ENCODE measurements around the gene CCNY.
A peak's percentile ranks its signal among the peaks of the same experiment; 100 is the strongest.

Gene CCNY

GRCh38 chr10:35600193-35600592 lies 263.9 kb downstream of the CCNY start:
- DNase-seq: peak; percentile 2

DNA sequence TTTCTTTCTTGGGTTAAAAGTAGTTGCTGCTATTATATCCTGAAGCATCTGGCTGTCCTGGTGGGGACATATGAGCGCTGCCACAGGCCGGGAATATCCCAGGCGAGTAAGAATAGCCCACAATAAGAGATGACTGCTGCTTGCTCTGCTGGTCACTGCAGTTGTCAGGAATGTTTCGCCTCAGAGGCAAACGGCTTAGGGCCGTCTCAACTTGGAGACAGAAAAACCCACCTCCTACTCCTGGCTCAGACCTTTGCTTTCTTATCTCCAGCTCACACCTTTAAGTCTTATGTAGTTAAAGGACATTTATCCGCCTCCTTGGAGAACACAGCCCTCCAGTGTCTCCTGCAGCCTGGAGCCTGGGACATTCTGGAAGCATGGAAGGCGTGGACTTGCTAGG lies 268.9 kb downstream of the CCNY start, which contains the start of gene GJD4:
Gene GJD4 (plus strand): TSS at position 151 of the 400 bp plus-strand sequence. CDS start 227 bp downstream, at position 378.
- no peak for DNase-seq

- DNase-seq: no peak
These were observed 270.1 kb downstream of the CCNY start for GRCh38 chr10:35606430-35606829.

GRCh38 chr10:35607475-35608327 lies 271.4 kb downstream of the CCNY start:
- DNase-seq: no peak

- DNase-seq: no peak
These were observed 272.0 kb downstream of the CCNY start for GRCh38 chr10:35608328-35608672.

GRCh38 chr10:35611750-35612149 lies 275.4 kb downstream of the CCNY start:
- peak; percentile 45 for DNase-seq

GRCh38 chr10:35612385-35613106 lies 276.2 kb downstream of the CCNY start:
- peak; percentile 50 for DNase-seq

DNA sequence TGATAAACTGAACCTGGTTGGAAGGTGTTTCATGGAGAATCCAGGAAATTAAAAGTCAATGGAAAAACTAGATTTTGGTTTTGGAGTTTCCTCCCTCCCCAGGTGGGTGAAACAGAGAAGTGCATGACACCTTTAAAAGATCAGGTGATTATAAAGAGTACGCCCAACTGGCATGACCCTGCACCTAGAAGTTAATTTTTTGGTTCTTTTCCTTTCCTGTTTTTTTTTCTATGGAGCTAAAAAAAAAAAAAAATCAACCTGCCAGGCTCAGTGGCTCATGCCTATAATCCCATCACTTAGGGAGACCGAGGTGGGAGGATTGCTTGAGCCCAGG lies 276.8 kb downstream of the CCNY start:
- peak; percentile 46 for DNase-seq

DNA sequence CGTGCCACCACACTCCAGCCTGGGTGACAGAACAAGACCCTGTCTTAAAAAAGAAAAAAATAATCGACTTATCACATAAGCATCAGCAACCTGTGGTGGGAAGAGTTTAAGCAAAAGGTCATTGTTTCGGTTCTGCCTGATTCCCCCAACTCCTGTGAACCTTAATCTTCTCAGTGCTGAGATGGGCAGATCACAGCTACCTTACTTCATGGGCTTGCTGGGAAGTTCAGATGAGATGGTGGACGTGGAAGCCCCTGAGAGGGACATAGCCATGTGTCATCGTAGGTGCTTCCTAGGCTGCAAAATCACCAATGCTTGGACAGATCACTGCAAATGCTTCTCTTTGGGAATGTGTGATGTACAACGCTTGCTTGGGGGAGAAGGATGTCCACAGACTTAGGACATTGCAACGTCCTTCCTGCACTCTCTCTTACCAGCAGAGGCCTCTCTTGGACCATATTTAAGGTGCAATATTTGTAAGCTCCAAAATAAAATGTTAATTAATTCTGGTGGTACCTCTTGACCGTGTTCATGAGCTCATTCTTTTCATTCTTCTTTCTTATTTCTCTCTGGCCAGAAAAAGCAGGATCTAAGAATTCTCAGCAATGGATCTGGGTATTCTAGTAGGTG lies 277.4 kb downstream of the CCNY start:
- DNase-seq: peak; percentile 54

DNA sequence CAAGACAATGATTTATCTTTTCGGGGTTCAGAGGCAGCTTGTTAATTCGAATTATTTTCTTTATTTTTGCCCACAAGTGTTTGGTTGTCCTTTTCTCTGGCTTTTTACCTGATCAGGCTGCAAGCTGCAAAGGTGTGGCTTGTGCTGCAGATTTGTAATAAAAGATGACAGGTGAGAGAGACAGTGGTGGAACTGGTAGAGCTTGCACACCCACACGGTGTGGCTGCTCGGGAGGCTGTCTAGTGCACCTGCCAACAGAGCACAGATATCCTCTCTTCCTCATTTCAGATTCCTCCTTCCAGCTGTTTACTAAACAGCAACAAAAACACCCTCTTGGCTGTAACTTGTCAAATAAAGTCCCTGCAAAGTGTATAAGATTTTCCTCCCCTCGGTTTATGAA lies 278.0 kb downstream of the CCNY start:
- no peak for DNase-seq

Data from NCI-H82 (cell line).